K562 (cell line): Measurements from ENCODE around the gene TMEFF2. TPM values are rescaled to one million over a fixed set of nuclear protein-coding genes. Genes with fewer than 3 reads are reported as not detected.

Experiments used
- ATAC-seq: fragments of 200-7000 bp; cut with Tn5 transposase; 3 replicates; pipeline ENCODE4 v1.9.1; 2020; ENCODE audit warnings: moderate library complexity
- BruUV-seq: library from RNA; stranded (reverse); fragments of 400-500 nt; replicated peaks from 2 replicates; lab custom pipeline; 2021; lab: Mats Ljungman, UMichigan
- CTCF ChIA-PET: fragments of 300-600 bp; formaldehyde crosslinking; extraction: SDS; loops from one replicate; lab custom pipeline; 2021; ENCODE audit warnings: low intra/inter-chr PET ratio; lab: Yijun Ruan, JAX
- POLR2A ChIA-PET: fragments of 300-600, 350-650 bp; sonication (Branson Sonifier 250); formaldehyde crosslinking; extraction: SDS; loops from one replicate; lab custom pipeline; 2021; ENCODE audit warnings: antibody characterized with exemption, inconsistent platforms; lab: Yijun Ruan, JAX
- DNase-seq, 4 experiments: peaks; one replicate each; pipeline versions ENCODE4 v3.0.0 to v3.0.0-alpha.2; 2011 to 2018; ENCODE audit warnings: low spot score in 3 of 4, mixed read lengths in 3 of 4; ENCODE audit errors: extremely low read depth in 1 of 4
- FAIRE-seq: peaks from 2 replicates; lab custom pipeline; 2011; peaks lifted over from hg19 to GRCh38; lab: Jason Lieb, UNC
- H2AFZ ChIP-seq: 2 replicates; pipeline ENCODE4 v1.6.0; 2011; ENCODE audit warnings: low read depth, low read length, control low read depth, inconsistent platforms
- H3K27ac ChIP-seq: fragments of 200-600 bp; 3 replicates; pipeline ENCODE4 v1.8.0; 2011; ENCODE audit warnings: low read depth, mild to moderate bottlenecking, control low read depth, inconsistent platforms, low read length, moderate library complexity, mixed read lengths; ENCODE audit errors: extremely low read depth
- H3K27me3 ChIP-seq, 2 experiments: fragments of 300-600 bp in 1 of 2; 2 replicates in 1 of 2; 3 replicates in 1 of 2; pipeline versions ENCODE4 v1.6.0 to v1.8.0; 2011; ENCODE audit warnings: inconsistent platforms in 2 of 2, low read length in 2 of 2, mild to moderate bottlenecking in 1 of 2, mixed read lengths in 1 of 2, moderate library complexity in 1 of 2; ENCODE audit not compliant: control insufficient read depth in 2 of 2, insufficient read depth in 2 of 2
- H3K36me3 ChIP-seq: fragments of 300-600 bp; 3 replicates; pipeline ENCODE4 v1.8.0; 2011; ENCODE audit warnings: mild to moderate bottlenecking, low read length, inconsistent platforms; ENCODE audit not compliant: control insufficient read depth, insufficient read depth
- H3K4me1 ChIP-seq, 2 experiments: fragments of 200-600 bp in 1 of 2; replicated peaks in 1 of 2; 2 replicates in 1 of 2; 3 replicates in 1 of 2; pipeline versions ENCODE4 v1.5.1 to v1.8.0; 2011; ENCODE audit warnings: inconsistent platforms in 2 of 2, low read length in 2 of 2, mild to moderate bottlenecking in 1 of 2, mixed read lengths in 1 of 2, moderate library complexity in 1 of 2; ENCODE audit not compliant: control insufficient read depth in 2 of 2, insufficient read depth in 2 of 2
- H3K4me2 ChIP-seq: 2 replicates; pipeline ENCODE4 v1.6.1; 2011; ENCODE audit warnings: low read length, control low read depth, inconsistent platforms, mixed read lengths; ENCODE audit not compliant: insufficient read depth
- H3K4me3 ChIP-seq: fragments of 200-600 bp; sonication (generic), shearing (Covaris generic); 2 replicates; pipeline ENCODE4 v1.5.1; 2016; ENCODE audit warnings: control low read depth, inconsistent platforms
- H3K79me2 ChIP-seq: fragments of 200-600 bp; 3 replicates; pipeline ENCODE4 v1.8.0; 2011; ENCODE audit warnings: low read length, inconsistent platforms; ENCODE audit not compliant: control insufficient read depth, insufficient read depth
- H3K9ac ChIP-seq, 2 experiments: 2 replicates each; pipeline versions ENCODE4 v1.6.0 to v1.6.1; 2011; ENCODE audit warnings: low read depth in 2 of 2, low read length in 2 of 2, control low read depth in 1 of 2, inconsistent platforms in 1 of 2, mild to moderate bottlenecking in 1 of 2, mixed read lengths in 1 of 2; ENCODE audit not compliant: insufficient read depth in 1 of 2
- H3K9me1 ChIP-seq: one replicate; pipeline ENCODE4 v1.6.0; 2011; ENCODE audit warnings: inconsistent platforms, mild to moderate bottlenecking, low read length, moderate library complexity; ENCODE audit not compliant: control insufficient read depth, insufficient read depth
- H3K9me3 ChIP-seq: replicated peaks from 2 replicates; pipeline ENCODE4 v1.5.1; 2011; ENCODE audit warnings: low read depth, low read length, inconsistent platforms; ENCODE audit not compliant: control insufficient read depth, insufficient read depth
- H4K20me1 ChIP-seq: replicated peaks from 2 replicates; pipeline ENCODE4 v1.6.1; 2011; ENCODE audit warnings: low read length, inconsistent platforms, mixed read lengths; ENCODE audit not compliant: control insufficient read depth, insufficient read depth
- CEBPG ChIP-seq, 3 experiments: fragments of 200-800 bp in 1 of 3; sonication (Bioruptor generic) in 1 of 3; sonication (generic) in 1 of 3; formaldehyde crosslinking in 1 of 3; IDR thresholded peaks in 2 of 3; conservative IDR thresholded peaks in 1 of 3; 2 replicates each; pipeline versions ENCODE4 v1.6.1 to v1.8.0; 2016 to 2022; ENCODE audit warnings: missing compliant biosample characterization in 2 of 3, missing genetic modification characterization in 2 of 3, mild to moderate bottlenecking in 1 of 3, missing genetic modification reagents in 1 of 3
- EP300 ChIP-seq: IDR thresholded peaks from 2 replicates; pipeline ENCODE4 v1.6.1; 2012; ENCODE audit warnings: low read length, improper control_type of control experiment
- HEY1 ChIP-seq: fragments of 250-450 bp; sonication (Bioruptor Pico); IDR thresholded peaks from 2 replicates; pipeline ENCODE4 v1.5.0; 2020; ENCODE audit warnings: mild to moderate bottlenecking, moderate library complexity, borderline replicate concordance
- HNRNPH1 ChIP-seq: fragments of 200-400 bp; formaldehyde crosslinking; optimal IDR thresholded peaks from 2 replicates; pipeline ENCODE3; 2017; ENCODE audit warnings: low read depth, mild to moderate bottlenecking, low read length, moderate library complexity
- ILF3 ChIP-seq: fragments of 450-650 bp; IDR thresholded peaks from 2 replicates; pipeline ENCODE4 v1.6.1; 2018; ENCODE audit warnings: antibody characterized with exemption, mild to moderate bottlenecking, moderate library complexity, borderline replicate concordance
- KLF6 ChIP-seq: fragments of 250-450 bp; sonication (Bioruptor Pico); IDR thresholded peaks from 2 replicates; pipeline ENCODE4 v1.4.0; 2020; ENCODE audit warnings: mild to moderate bottlenecking, moderate library complexity, borderline replicate concordance
- PYGO2 ChIP-seq: fragments of 450-650 bp; IDR thresholded peaks from 2 replicates; pipeline ENCODE4 v1.6.1; 2016; ENCODE audit warnings: mild to moderate bottlenecking, missing genetic modification characterization, moderate library complexity, missing compliant biosample characterization
- SIN3B ChIP-seq: fragments of 450-650 bp; IDR thresholded peaks from 2 replicates; pipeline ENCODE4 v1.6.1; 2017; ENCODE audit warnings: low read depth, mild to moderate bottlenecking, moderate library complexity
- TBP ChIP-seq: optimal IDR thresholded peaks from 2 replicates; pipeline ENCODE3; 2011; ENCODE audit warnings: low read depth, low read length, improper control_type of control experiment
- ZBED1 ChIP-seq: IDR thresholded peaks from 2 replicates; pipeline ENCODE4 v1.6.1; 2014
- ZFX ChIP-seq: sonication (generic); formaldehyde crosslinking; IDR thresholded peaks from 2 replicates; pipeline ENCODE4 v1.8.0; 2022; ENCODE audit warnings: mild to moderate bottlenecking, missing genetic modification reagents, moderate library complexity
- ZNF212 ChIP-seq: fragments of 450-650 bp; formaldehyde crosslinking; IDR thresholded peaks from 2 replicates; pipeline ENCODE4 v1.4.0; 2020; ENCODE audit warnings: mild to moderate bottlenecking
- ZNF263 ChIP-seq: sonication (generic); formaldehyde crosslinking; IDR thresholded peaks from 2 replicates; pipeline ENCODE4 v1.8.0; 2022; ENCODE audit warnings: mild to moderate bottlenecking, missing genetic modification reagents, borderline replicate concordance
- WGBS: fragments of 100-300 bp; shearing (Covaris generic); methylation state at CpG from one replicate; pipeline ENCODE4 v1.1.6; 2016; ENCODE audit warnings: low coverage, mixed read lengths; ENCODE audit not compliant: insufficient coverage; ENCODE audit errors: missing lambda C conversion rate; 5-methylcytosine and 5-hydroxymethylcytosine counted together
- in situ Hi-C: fragments of 300-500 bp; cut with MboI; formaldehyde crosslinking; loops from 4 replicates; pipeline ENCODE4 v1.15.0; 2018; ENCODE audit warnings: inconsistent platforms, mixed read lengths
- intact Hi-C: fragments of 100-400 bp; cut with micrococcal nuclease; formaldehyde crosslinking; loops from 2 replicates; pipeline ENCODE4 v1.14.2; 2022
- polyA plus RNA-seq, 8 experiments: library from polyadenylated mRNA; depleted of rRNA in 4 of 8; stranded (reverse) in 5 of 8; unstranded in 3 of 8; fragments of >200 nt; fragmentation: Nextera tagmentation in 2 of 8; fragmentation: Illumina TruSeq in 1 of 8; extraction: Ambion mirVana in 2 of 8; extraction: Trizol in 1 of 8; gene quantifications; 2 replicates each; pipeline versions ENCODE4 v1.2.1 to v1.2.3, GENCODE V29; 2011 to 2014; ENCODE audit warnings: inconsistent platforms in 1 of 8, missing spikeins in 1 of 8
- total RNA-seq, 7 experiments: library from RNA; depleted of rRNA in 6 of 7; stranded (reverse); fragments of >200 nt in 6 of 7; fragmentation: Illumina TruSeq in 2 of 7; extraction: Trizol in 2 of 7; gene quantifications; 2 replicates each; pipeline versions ENCODE4 v1.2.1 to v1.2.3, GENCODE V29; 2011 to 2021; ENCODE audit warnings: low replicate concordance in 1 of 7
- TF ChIP-seq, protein P1 (sequence below): fragments of 450-650 bp; IDR thresholded peaks from one replicate; pipeline ENCODE4 v1.6.1; 2018; ENCODE audit warnings: mild to moderate bottlenecking, moderate library complexity; ENCODE audit not compliant: partially characterized antibody
- TF ChIP-seq, protein P2 (sequence below): sonication (generic); formaldehyde crosslinking; IDR thresholded peaks from 2 replicates; pipeline ENCODE4 v1.8.0; 2022; ENCODE audit warnings: mild to moderate bottlenecking, missing genetic modification reagents
- TF ChIP-seq, protein P3 (sequence below): fragments of 450-650 bp; conservative IDR thresholded peaks from 2 replicates; pipeline ENCODE4 v1.6.1; 2016; ENCODE audit warnings: missing genetic modification characterization, low read depth, mild to moderate bottlenecking, missing compliant biosample characterization, moderate library complexity
- TF ChIP-seq, protein P4 (sequence below): sonication (generic); formaldehyde crosslinking; IDR thresholded peaks from 2 replicates; pipeline ENCODE4 v1.8.1; 2022; ENCODE audit warnings: missing genetic modification reagents

Gene TMEFF2
- total and polyA plus RNA-seq, 9 of the 15 experiments (the other 6 are each of a cell fraction or from before 2014, with no cell fraction given), result 1.4 TPM; not detected in 8

DNA sequence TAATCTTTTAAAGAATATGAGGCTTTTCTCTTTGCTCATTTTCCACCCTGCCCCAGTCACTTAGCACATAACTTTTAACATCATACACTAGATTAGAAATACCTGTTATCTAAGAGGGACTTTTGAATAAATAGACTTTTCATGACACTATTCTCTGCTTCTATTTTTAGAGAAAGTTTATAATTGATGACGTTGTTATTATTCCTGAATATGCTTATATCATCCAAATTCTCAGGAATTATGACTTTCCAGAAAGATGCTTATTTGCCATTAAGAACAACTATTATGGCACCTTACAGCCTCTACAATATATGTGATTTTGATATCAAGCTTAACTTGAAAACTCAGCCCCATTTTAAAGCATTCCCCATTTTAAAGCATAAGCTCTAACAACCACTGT is 11.4 kb downstream of the TMEFF2 start:
- Histone ChIP-seq H3K9me1 (no peaks in the 10 kb centered on the region), H3K36me3 (no peaks in the 10 kb centered on the region), H2AFZ (no peak overlapping the region), H3K79me2 (no peaks in the 10 kb centered on the region), H3K27ac (no peak overlapping the region), H3K4me2 (no peak overlapping the region), H3K4me3 (no peak overlapping the region), H3K27me3 (no peaks in the 10 kb centered on the region), H3K4me1 (no peaks in the 10 kb centered on the region), H4K20me1 (no peaks in the 10 kb centered on the region), H3K9ac (no peak overlapping the region), H3K9me3 (no peaks in the 10 kb centered on the region)
- FAIRE-seq (no peak), ATAC-seq (no peak), DNase-seq (no peak)
- CTCF ChIA-PET, result no interaction called here
- 0% methylated on average over 1 of the region's 1 CpG for WGBS
- intact Hi-C loops (no loop called here), in situ Hi-C loops (loop anchor here (25.0 kb wide), 1 partner anchor 854 kb away; no protein-coding TSS in a partner anchor)
- BruUV-seq, result no TSS peak
- TF ChIP-seq HEY1 (CRISPR knock-in tag) (no peak), SIN3B (no peak), ZFX (CRISPR knock-in tag) (no peak), TBP (no peak), EP300 (no peak), ZNF212 (CRISPR knock-in tag) (no peak), ZNF263 (CRISPR knock-in tag) (no peak), CEBPG (CRISPR knock-in tag; IDR thresholded peaks at IDR 0.05) (no peak), CEBPG (tag; conservative IDR thresholded peaks at IDR 0.05 in 1 of 2, IDR thresholded peaks at IDR 0.05 in 1 of 2) (no peak), HNRNPH1 (no peak), KLF6 (CRISPR knock-in tag) (no peak), PYGO2 (tag) (no peak), ILF3 (no peak), ZBED1 (no peak)
- TF ChIP-seq, protein P1, sequence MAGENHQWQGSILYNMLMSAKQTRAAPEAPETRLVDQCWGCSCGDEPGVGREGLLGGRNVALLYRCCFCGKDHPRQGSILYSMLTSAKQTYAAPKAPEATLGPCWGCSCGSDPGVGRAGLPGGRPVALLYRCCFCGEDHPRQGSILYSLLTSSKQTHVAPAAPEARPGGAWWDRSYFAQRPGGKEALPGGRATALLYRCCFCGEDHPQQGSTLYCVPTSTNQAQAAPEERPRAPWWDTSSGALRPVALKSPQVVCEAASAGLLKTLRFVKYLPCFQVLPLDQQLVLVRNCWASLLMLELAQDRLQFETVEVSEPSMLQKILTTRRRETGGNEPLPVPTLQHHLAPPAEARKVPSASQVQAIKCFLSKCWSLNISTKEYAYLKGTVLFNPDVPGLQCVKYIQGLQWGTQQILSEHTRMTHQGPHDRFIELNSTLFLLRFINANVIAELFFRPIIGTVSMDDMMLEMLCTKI, result no peak
- TF ChIP-seq, protein P2, sequence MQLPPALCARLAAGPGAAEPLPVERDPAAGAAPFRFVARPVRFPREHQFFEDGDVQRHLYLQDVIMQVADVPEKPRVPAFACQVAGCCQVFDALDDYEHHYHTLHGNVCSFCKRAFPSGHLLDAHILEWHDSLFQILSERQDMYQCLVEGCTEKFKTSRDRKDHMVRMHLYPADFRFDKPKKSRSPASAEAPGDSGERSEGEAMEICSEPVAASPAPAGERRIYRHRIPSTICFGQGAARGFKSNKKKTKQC (CRISPR knock-in tag), result no peak
- TF ChIP-seq, protein P3, sequence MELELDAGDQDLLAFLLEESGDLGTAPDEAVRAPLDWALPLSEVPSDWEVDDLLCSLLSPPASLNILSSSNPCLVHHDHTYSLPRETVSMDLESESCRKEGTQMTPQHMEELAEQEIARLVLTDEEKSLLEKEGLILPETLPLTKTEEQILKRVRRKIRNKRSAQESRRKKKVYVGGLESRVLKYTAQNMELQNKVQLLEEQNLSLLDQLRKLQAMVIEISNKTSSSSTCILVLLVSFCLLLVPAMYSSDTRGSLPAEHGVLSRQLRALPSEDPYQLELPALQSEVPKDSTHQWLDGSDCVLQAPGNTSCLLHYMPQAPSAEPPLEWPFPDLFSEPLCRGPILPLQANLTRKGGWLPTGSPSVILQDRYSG (tag), result no peak
- TF ChIP-seq, protein P4, sequence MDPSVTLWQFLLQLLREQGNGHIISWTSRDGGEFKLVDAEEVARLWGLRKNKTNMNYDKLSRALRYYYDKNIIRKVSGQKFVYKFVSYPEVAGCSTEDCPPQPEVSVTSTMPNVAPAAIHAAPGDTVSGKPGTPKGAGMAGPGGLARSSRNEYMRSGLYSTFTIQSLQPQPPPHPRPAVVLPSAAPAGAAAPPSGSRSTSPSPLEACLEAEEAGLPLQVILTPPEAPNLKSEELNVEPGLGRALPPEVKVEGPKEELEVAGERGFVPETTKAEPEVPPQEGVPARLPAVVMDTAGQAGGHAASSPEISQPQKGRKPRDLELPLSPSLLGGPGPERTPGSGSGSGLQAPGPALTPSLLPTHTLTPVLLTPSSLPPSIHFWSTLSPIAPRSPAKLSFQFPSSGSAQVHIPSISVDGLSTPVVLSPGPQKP (CRISPR knock-in tag), result no peak
- POLR2A ChIA-PET, result interaction anchor here (0.6 kb wide), 1 partner anchor 667 kb away, joined by 3 read pairs; no protein-coding TSS in a partner anchor
